LNCAP (cell line): ENCODE results near the gene YAP1.

ENCODE experiments used
- CTCF ChIP-seq: fragments of 450-650 bp; IDR thresholded peaks from 2 replicates; pipeline ENCODE4 v1.5.1; 2017; ENCODE audit warnings: mild to moderate bottlenecking

Gene YAP1

GRCh38 chr11:102184269-102184987, 74.2 kb downstream of the YAP1 start:
- no peak for TF ChIP-seq CTCF

GRCh38 chr11:102186551-102187191, 76.4 kb downstream of the YAP1 start:
- TF ChIP-seq CTCF: no peak

GRCh38 chr11:102187416-102188151, 77.3 kb downstream of the YAP1 start:
- TF ChIP-seq CTCF: no peak

- no peak for TF ChIP-seq CTCF
Measured at GRCh38 chr11:102188488-102188887, 78.2 kb downstream of the YAP1 start.

GRCh38 chr11:102191832-102192231, 81.6 kb downstream of the YAP1 start:
- TF ChIP-seq CTCF: no peak

GRCh38 chr11:102192349-102193066, 82.3 kb downstream of the YAP1 start:
- no peak for TF ChIP-seq CTCF

GRCh38 chr11:102194257-102194656, 84.0 kb downstream of the YAP1 start:
- no peak for TF ChIP-seq CTCF
